Measurements from ENCODE around the gene GRB2. TPM values are rescaled to one million over a fixed set of nuclear protein-coding genes. Genes with fewer than 3 reads are reported as not detected.

Gene GRB2
- total and polyA plus RNA-seq, 2 experiments from 2014 or later = 82.7 to 101 TPM

- Histone ChIP-seq H3K9me3 (ENCODE audit: low read depth) (no peaks in the 10 kb centered on the region), H4K20me1 (ENCODE audit: insufficient read depth, poor library complexity, severe bottlenecking) (peaks cover 79% of the 10 kb centered on the region), H2AFZ (no peak overlapping the region), H3K36me3 (replicated peaks; ENCODE audit: insufficient read depth, low read depth) (no peaks in the 10 kb centered on the region), H3K4me1 (ENCODE audit: insufficient read depth) (peaks cover 31% of the 10 kb centered on the region), H3K9me2 (replicated peaks; ENCODE audit: insufficient read depth) (no peaks in the 10 kb centered on the region), H3K27ac (no peak overlapping the region), H3K4me2 (no peak overlapping the region), H3K4me3 (no peak overlapping the region), H3K27me3 (no peaks in the 10 kb centered on the region), H3K79me2 (peaks cover 99% of the 10 kb centered on the region)
- TF ChIP-seq EZH2 (IDR thresholded peaks at IDR 0.05; ENCODE audit: borderline replicate concordance) = no peak
- TF ChIP-seq EZH2phosphoT487 (IDR thresholded peaks at IDR 0.05; ENCODE audit: low read depth, severe bottlenecking, unreplicated experiment) = no peak
- TF ChIP-seq CTCF (IDR thresholded peaks at IDR 0.05; ENCODE audit: poor library complexity) = no peak
- WGBS (ENCODE audit: low lambda C conversion rate, missing lambda C conversion rate) = 91% methylated on average over 2 of the region's 2 CpGs
- no peak for DNase-seq (ENCODE audit: low spot score)
Measured at GRCh38 chr17:75364078-75364477, 41.4 kb downstream of the GRB2 start.

DNA sequence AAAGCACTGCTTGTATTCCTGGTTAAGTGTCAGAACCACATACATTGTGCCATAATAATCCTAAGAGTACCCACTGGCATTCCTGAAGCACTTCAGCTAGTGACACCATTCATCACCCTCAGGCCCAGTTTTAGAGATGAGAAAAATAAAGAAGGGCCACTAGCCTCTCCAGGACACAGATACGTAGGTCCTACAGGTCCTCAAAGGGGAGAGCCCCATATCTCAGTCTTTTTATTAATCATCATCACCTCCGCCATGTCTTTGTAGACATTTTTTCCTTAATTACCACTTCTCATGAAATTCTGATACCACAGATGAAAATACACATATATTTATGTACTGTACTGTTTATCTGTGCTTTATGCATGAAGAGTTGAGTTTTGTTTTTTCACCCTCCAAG, 43.5 kb downstream of the GRB2 start:
- H4K20me1 ChIP-seq (ENCODE audit: insufficient read depth, poor library complexity, severe bottlenecking) = peaks cover 64% of the 10 kb centered on the region

DNA sequence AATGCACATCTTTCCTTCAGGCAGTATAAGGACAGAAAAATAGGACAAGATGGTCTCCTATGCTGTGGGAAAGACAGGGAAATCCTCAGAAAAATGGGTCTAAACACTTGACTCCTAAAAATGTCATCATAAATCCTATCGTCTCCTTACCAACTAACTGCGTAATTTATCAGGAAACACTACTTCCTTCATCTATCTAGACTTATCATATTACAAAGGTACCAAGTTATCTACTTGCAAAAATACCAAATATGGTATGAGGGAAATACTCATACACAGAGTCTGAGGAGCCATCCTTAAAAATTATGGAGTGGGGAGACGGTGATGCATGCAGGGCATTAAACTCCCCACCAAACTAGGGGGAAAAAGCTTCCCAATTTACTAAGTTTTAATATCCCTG, 44.1 kb downstream of the GRB2 start:
- H3K4me1 ChIP-seq (ENCODE audit: insufficient read depth) = peaks cover 28% of the 10 kb centered on the region
- peaks cover 100% of the 10 kb centered on the region for H3K79me2 ChIP-seq
- no peak for DNase-seq (ENCODE audit: low spot score)
- H3K4me2 ChIP-seq = no peak overlapping the region
- 39% methylated on average over 3 of the region's 3 CpGs for WGBS (ENCODE audit: low lambda C conversion rate, missing lambda C conversion rate)
- H3K36me3 ChIP-seq (replicated peaks; ENCODE audit: insufficient read depth, low read depth) = no peaks in the 10 kb centered on the region
- H2AFZ ChIP-seq = no peak overlapping the region
- H3K9me2 ChIP-seq (replicated peaks; ENCODE audit: insufficient read depth) = no peaks in the 10 kb centered on the region
- H3K27ac ChIP-seq = no peak overlapping the region
- H3K9me3 ChIP-seq (ENCODE audit: low read depth) = no peaks in the 10 kb centered on the region
- no peaks in the 10 kb centered on the region for H3K27me3 ChIP-seq
- H3K4me3 ChIP-seq = no peak overlapping the region
- TF ChIP-seq EZH2phosphoT487 (IDR thresholded peaks at IDR 0.05; ENCODE audit: low read depth, severe bottlenecking, unreplicated experiment) = no peak
- TF ChIP-seq CTCF (IDR thresholded peaks at IDR 0.05; ENCODE audit: poor library complexity) = no peak
- TF ChIP-seq EZH2 (IDR thresholded peaks at IDR 0.05; ENCODE audit: borderline replicate concordance) = no peak
- H4K20me1 ChIP-seq (ENCODE audit: insufficient read depth, poor library complexity, severe bottlenecking) = peaks cover 62% of the 10 kb centered on the region

More for the DNA sequence above, 43.5 kb downstream of the GRB2 start:
- Histone ChIP-seq H2AFZ (no peak overlapping the region), H3K4me3 (no peak overlapping the region), H3K27me3 (no peaks in the 10 kb centered on the region), H3K27ac (no peak overlapping the region), H3K4me1 (ENCODE audit: insufficient read depth) (peaks cover 24% of the 10 kb centered on the region), H3K9me3 (ENCODE audit: low read depth) (no peaks in the 10 kb centered on the region), H3K4me2 (no peak overlapping the region), H3K36me3 (replicated peaks; ENCODE audit: insufficient read depth, low read depth) (no peaks in the 10 kb centered on the region), H3K9me2 (replicated peaks; ENCODE audit: insufficient read depth) (no peaks in the 10 kb centered on the region), H3K79me2 (peaks cover 100% of the 10 kb centered on the region)
- TF ChIP-seq EZH2 (IDR thresholded peaks at IDR 0.05; ENCODE audit: borderline replicate concordance) = no peak
- TF ChIP-seq CTCF (IDR thresholded peaks at IDR 0.05; ENCODE audit: poor library complexity) = no peak
- TF ChIP-seq EZH2phosphoT487 (IDR thresholded peaks at IDR 0.05; ENCODE audit: low read depth, severe bottlenecking, unreplicated experiment) = no peak
- WGBS (ENCODE audit: low lambda C conversion rate, missing lambda C conversion rate) = 50% methylated on average over 2 of the region's 2 CpGs
- no peak for DNase-seq (ENCODE audit: low spot score)
